Fibroblast of lung (primary cell): Measurements from ENCODE around the gene DNALI1.

ENCODE experiments used
- EZH2 ChIP-seq: IDR thresholded peaks from 2 replicates; pipeline ENCODE4 v1.5.1; 2012; ENCODE audit warnings: low read length, control low read depth, mild to moderate bottlenecking; ENCODE audit errors: missing control alignments
- TF ChIP-seq, protein P1 (sequence below), 2 donors: IDR thresholded peaks in 1 of 2; conservative IDR thresholded peaks in 1 of 2; 1 replicate in 1 of 2; 2 replicates in 1 of 2; pipeline ENCODE4 v1.5.1; 2011 to 2012; ENCODE audit warnings: low read length in 2 of 2, control low read depth in 1 of 2, inconsistent platforms in 1 of 2, low read depth in 1 of 2, mild to moderate bottlenecking in 1 of 2

DNA sequence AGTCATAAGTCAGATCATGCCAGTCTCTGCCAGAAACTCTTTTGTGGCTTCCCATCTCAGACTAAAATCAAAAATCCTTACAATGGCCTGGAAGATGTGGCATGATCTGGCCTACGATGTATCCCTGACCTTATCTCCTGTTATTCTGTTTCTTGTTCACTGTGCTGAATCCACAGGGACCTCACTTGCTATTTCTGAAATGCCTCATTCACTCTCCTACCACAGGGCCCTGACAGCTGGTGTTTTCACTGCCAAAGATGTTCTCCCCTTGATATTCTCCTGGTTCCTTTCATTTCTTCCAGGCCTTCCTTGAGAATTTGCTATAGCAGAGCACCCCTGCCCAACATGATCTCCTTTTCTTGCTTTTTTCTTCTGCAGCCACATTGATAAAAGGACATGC, 1.7 kb downstream of the DNALI1 start:
- TF ChIP-seq EZH2: no peak
- TF ChIP-seq, protein P1, sequence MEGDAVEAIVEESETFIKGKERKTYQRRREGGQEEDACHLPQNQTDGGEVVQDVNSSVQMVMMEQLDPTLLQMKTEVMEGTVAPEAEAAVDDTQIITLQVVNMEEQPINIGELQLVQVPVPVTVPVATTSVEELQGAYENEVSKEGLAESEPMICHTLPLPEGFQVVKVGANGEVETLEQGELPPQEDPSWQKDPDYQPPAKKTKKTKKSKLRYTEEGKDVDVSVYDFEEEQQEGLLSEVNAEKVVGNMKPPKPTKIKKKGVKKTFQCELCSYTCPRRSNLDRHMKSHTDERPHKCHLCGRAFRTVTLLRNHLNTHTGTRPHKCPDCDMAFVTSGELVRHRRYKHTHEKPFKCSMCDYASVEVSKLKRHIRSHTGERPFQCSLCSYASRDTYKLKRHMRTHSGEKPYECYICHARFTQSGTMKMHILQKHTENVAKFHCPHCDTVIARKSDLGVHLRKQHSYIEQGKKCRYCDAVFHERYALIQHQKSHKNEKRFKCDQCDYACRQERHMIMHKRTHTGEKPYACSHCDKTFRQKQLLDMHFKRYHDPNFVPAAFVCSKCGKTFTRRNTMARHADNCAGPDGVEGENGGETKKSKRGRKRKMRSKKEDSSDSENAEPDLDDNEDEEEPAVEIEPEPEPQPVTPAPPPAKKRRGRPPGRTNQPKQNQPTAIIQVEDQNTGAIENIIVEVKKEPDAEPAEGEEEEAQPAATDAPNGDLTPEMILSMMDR (conservative IDR thresholded peaks at IDR 0.05 in 1 of 2, IDR thresholded peaks at IDR 0.05 in 1 of 2; ENCODE audit: low read depth in 1 of 2, low read length in 2 of 2): no peak
